Gastroesophageal sphincter (tissue), 3 donors: ENCODE measurements around the gene MRGPRG.

ENCODE experiments used
- EP300 ChIP-seq: sonication (generic); formaldehyde crosslinking; IDR thresholded peaks from one replicate; pipeline ENCODE4 v1.6.1; 2017; ENCODE audit warnings: antibody characterized with exemption, mild to moderate bottlenecking
- POLR2A ChIP-seq, 2 donors: fragments of 450-650 bp; IDR thresholded peaks; one replicate each; pipeline ENCODE4 v1.6.1; 2017; ENCODE audit warnings: antibody characterized with exemption in 2 of 2, mild to moderate bottlenecking in 2 of 2, moderate library complexity in 1 of 2
- TF ChIP-seq, protein P1 (sequence below), 4 experiments: fragments of 200-600 bp in 2 of 4; fragments of 450-650 bp in 2 of 4; sonication (generic) in 1 of 4; IDR thresholded peaks; one replicate each; pipeline ENCODE4 v1.5.1; 2017 to 2019; ENCODE audit warnings: antibody characterized with exemption in 4 of 4, mild to moderate bottlenecking in 2 of 4, moderate library complexity in 2 of 4

DNA sequence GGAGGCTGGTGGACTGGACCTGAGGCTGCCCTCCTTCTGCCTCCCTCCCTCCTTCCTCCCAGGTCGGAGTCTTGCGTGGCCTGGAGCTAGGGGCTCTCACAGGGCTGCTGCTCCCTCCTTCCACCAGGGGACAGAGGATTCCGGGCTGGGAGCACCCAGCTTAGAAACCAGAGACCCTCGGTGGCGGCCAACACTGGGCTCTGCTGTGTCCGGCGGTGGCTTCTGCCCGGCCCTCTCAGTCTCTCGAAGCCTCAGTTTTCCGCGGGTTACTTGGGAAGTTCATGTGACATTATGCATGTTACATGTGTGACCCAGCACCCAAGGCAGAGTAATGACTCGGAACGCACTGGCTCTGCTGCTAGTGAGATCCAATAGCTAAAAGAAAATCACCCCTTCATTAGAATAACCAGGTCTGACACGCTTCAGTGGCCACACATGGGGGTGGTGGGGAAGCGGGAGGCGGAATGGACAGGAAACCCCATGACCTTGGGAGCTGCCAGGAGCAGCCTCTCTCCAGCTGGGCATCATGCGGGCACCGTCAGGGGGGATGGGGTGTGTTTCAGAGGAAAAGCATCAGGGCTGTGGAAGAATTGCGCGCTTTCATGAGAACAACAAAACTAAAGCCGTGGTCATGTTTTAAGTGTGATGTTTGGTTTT is 5.9 kb upstream of the MRGPRG start:
- TF ChIP-seq EP300, result no peak
- TF ChIP-seq, protein P1, sequence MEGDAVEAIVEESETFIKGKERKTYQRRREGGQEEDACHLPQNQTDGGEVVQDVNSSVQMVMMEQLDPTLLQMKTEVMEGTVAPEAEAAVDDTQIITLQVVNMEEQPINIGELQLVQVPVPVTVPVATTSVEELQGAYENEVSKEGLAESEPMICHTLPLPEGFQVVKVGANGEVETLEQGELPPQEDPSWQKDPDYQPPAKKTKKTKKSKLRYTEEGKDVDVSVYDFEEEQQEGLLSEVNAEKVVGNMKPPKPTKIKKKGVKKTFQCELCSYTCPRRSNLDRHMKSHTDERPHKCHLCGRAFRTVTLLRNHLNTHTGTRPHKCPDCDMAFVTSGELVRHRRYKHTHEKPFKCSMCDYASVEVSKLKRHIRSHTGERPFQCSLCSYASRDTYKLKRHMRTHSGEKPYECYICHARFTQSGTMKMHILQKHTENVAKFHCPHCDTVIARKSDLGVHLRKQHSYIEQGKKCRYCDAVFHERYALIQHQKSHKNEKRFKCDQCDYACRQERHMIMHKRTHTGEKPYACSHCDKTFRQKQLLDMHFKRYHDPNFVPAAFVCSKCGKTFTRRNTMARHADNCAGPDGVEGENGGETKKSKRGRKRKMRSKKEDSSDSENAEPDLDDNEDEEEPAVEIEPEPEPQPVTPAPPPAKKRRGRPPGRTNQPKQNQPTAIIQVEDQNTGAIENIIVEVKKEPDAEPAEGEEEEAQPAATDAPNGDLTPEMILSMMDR (IDR thresholded peaks at IDR 0.05), result no peak
- no peak for TF ChIP-seq POLR2A (IDR thresholded peaks at IDR 0.05)
